ENCODE results near the gene SEMA7A.

Gene SEMA7A

DNA sequence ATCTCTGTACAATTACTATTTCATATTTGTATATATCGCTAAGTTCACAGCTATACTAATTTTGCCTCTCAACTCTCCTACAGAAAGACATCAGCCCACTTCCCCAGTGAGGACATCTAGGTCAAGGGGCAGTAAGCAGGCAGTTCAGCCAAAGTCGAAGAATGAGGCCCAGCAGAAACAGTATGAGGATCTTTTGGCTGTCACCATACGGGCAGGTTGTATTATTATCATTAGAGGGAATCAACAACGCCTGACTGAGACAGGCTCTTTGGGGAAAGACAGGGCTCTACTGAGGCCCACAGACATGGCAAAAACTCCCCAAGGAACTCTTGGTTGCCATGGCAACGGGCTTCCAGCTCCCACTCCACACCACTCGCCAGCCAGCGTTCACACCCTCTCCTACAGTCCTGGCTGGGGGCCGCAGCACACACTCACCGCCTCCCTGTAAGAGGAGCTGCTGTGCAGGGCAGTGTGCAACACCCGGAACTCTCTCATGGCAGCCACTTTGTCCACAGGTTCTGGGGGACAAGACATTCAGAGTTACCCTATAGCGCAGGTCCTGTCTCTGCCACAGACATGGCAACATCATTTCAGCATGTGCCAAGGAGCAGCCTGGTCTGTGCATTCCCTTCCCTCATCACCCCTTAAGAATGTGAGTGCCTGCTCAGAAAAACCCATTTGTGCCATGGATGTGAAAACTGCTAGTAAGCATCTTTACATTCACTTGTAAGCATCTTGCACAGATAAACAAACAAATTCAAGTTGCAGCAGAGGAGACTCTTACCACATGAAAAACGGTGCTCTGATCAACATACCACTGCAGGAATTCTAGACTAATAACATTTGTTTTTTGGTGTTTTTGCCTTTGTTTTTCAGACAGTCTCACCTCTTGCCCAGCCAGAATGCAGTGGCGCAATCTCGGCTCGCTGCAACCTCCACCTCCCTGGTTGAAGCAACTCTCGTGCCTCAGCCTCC is 18.4 kb upstream of the SEMA7A start:
- no peak for DNase-seq

GRCh38 chr15:74451322-74451721 is 17.6 kb upstream of the SEMA7A start:
- DNase-seq = no peak

DNA sequence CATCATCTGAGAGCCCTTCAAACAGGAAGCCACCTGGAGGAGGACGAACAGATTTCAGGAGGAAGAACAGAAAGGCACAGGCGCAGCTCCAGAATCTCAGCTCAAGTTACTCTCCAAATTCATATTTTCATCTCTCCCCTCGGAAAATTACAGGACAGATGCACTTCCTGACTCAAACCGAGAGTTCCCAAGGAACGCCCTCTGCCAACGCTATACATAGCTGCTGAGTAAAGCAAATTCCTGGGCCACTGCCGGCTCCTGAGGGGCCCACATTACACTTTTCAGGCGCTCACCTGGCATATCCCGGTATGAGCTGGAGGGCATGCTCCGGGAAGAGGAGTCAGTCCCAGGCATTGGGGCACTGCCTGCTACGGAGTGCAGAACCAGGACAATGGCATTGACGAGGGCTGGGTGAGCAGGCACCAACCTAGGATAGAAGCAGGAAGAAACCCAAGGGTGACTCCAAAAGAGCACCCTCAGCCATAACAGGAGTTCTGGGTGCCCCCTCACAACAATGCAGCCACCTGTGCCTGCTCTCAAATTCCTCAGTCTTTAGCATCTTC is 16.0 kb upstream of the SEMA7A start:
- DNase-seq = no peak

DNA sequence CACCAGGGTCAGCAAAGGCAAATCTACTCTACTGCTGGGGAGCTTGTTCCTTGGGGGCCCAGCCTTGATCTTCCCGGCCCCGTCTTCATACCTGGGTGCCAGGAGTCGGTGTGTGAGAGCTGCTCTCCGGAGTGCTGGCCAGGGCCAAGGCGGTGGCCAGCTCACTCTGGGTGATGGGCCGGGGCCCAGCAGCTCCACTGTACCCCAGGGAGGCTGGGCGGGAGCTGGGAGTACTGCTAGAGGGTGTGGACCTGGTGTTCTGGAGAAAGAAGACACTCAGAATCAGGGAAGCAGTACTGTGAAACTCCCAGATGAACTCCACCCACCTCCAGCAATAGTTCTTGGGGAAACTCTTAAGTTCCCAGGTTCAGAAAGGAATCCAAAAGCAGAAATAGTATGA is 15.3 kb upstream of the SEMA7A start:
- DNase-seq = no peak

DNA sequence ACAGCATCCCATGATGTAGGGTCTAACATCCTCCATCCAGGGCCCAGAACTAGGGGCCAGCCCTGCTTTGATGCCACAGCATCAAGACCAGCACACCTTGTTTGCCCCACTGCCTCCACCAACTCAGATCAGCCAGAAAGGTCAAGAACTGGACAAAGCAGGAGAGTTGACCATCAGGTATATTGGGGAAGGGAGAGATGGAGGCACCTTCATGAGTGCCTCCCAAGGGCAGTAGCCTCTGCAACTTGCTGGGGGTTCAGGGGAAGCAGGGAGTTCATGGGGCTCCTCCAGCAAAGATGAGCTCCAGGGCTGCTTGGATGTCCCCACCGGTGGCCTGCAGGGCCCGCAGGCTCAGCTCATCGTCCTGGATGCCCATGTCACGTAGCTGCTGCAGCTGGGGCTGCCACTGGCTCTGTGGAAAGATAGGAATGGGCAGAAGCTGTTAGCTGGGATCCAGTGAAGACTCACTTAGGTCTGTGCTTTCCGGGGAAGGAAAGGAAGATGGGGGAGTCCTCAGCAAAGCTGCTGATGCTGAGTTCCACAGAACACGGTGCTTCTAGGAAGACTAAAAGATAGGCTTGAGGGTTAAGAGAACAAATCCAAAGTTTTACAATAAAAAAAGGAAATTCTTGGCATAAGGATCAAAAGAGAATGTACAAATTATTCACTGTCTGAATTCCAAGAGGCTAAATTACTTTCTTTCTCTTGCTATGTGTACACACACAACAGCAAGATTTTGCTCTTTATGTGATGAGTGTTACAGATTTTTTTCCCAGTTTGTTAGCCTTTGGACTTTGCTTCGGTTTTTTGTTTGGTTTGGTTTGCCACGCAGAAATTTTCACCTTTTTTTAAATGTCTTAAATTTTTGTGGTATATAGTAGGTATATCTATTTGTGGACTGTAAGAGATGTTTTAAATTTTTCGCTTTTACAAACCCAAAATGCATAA is 12.3 kb upstream of the SEMA7A start:
- DNase-seq = no peak

DNA sequence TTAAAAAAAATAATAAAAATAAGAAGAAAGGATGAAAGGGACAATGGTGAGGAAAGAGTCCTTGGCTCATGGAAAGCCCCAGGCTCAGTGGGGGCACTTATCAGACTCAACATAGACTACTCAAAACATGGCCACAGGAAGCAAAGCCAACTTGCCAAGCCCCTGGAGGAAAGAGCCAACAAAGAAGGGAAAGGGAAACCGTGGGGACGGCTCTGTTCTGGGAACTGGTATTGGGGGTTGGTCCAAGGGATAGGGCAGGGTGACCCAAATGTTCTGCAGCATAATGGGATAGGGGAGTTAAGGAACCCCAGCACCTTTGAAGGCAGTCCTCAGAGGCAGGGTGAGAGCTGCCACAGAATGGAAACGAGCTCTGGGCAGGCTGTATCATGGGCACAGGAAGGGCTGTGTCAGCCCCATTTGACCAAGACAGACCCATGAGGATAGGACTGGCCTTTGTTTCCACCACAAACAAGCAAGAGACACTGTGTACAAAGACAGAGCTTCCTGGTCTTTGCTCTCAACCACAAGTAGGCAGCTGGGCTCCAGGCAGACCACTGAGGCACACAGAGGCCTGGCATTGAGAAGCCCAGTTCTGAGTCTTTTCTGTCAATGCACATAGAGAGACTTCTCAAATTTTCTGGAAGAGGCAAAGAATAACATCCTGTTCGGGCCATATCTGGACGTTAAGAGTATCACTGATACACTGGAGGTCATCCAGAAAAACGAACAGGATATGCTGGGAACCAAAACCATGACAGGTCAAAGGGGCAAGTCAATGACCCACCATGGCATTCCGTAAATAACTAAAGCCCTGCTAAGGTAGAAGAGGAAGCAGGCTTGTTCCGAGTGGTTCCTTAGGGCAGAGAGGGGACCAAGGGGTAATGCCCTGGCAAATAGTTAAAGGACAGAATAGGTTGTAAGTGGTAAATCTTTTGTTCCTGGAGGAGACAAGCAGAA is 10.6 kb upstream of the SEMA7A start:
- DNase-seq = no peak

DNA sequence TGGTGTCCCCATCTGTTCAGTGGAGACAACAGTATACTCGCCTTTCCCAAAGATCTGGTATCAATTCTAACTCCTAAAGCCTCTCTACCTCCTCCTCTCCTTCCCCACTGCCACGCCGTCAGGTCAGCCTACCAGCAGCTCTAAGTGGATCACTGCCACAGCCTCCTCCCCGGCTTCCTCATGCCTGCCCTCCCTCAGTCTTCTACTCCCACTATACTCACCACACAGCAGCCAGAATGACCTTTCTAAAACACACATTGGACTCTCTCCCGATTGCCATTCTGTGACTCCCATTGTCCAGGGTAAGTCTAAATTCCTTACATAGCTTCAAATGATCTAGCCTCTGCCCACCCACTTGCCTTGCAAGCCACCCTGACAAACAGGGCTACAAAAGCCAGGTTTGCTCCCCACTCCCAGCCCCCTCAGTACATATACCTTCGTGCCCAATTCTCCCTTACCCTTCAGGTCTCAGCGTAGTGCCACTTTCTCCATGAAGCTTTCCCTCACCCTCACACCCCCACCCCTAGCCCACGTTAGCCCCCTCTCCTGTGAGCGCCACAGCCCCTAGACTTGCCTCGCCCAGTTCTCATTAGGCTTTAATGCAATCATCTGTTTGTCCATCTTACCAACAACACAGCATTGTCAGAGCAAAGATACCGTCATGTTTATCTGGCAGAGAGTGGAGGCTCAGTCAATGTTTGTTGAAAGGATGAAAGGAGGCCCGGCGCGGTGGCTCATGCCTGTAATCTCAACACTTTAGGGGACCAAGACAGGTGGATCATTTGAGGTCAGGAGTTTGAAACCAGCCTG is 9.5 kb upstream of the SEMA7A start:
- no peak for DNase-seq

DNA sequence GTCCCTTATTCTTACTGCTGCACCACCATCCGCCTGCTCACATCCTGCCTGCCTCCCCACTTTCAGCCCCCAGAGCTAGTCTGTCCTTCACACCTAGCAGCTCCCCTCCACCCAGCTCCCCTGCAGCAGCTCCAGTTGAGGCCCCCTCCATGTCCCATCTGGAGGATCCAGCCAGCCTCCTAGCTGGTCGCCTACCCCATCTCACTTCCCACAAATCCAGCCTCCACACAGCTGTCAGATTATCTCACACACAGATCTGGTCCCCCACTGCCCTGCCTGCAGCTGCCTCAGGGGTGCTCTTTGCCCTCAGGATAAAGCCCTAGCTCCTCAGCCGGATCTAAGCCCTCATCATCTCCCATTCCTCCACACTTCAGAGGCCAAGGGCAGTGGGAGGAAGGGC is 8.8 kb upstream of the SEMA7A start:
- no peak for DNase-seq

DNA sequence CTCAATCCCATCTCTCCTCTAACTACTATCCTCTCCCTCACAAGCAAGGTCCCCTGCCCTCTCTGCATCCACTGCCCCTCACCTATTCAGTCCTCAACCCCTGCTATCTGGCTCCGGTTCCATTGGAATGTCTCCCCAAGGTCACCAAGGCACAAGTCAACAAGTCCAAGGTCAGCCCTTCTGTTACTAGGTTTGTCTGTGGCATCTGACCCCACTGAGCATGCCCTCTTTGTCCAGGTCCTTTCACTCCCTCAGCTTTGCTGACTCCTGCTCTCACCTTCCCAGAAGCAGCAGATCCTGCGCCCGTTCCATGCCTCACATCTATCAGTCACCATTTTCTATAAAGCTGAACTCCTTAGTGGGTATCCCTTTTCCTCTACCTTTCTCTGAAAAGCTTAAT is 8.3 kb upstream of the SEMA7A start:
- no peak for DNase-seq

GRCh38 chr15:74441248-74441941 is 7.6 kb upstream of the SEMA7A start:
- DNase-seq = no peak

DNA sequence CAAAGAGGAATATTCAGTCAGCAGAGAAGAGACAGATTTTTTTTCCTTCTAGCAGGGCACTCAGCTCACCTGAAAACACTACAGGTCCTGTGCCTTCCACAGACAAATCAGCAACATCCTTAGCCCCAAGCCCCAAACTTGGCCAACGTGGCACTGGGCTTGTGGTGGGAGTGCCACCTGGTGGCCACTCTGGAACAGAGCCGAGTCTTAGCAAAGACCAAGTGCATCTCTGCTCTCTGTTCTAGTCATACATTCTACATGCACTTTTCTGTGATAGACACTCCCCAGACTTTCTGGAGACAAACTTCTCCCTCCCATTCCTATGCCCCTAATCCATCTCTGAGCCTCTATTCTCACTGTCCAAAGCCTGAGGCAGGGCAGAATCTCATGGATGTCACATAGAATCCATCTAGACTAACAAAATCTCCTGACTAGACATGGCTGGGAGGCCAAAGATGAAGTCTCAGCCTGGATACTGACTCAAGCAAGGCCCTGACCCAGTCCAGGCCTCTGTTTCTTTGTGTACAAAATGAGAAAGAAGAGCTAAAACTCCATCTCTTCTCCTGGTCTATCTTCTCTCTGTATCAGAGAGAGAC is 5.1 kb upstream of the SEMA7A start:
- DNase-seq = peak; percentile 58

DNA sequence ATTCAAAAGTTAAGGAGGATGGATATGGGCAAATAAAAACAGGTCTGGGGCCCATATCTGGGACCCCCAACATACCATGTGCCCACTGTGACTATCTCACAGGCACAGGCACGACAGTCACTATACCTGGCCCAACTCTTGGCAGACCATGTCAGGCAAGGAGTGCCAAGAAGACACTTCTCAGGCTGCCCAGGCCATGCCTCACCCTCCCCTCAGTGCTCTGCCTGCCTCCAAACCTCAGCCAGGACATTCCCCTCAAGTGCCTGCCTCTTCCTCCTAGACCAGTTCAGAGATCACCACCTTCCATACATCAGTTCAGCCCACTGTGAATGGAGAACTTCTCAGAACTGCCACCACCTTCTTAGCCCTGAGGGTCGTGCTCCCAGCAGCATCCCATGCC is 4.4 kb upstream of the SEMA7A start:
- no peak for DNase-seq

DNA sequence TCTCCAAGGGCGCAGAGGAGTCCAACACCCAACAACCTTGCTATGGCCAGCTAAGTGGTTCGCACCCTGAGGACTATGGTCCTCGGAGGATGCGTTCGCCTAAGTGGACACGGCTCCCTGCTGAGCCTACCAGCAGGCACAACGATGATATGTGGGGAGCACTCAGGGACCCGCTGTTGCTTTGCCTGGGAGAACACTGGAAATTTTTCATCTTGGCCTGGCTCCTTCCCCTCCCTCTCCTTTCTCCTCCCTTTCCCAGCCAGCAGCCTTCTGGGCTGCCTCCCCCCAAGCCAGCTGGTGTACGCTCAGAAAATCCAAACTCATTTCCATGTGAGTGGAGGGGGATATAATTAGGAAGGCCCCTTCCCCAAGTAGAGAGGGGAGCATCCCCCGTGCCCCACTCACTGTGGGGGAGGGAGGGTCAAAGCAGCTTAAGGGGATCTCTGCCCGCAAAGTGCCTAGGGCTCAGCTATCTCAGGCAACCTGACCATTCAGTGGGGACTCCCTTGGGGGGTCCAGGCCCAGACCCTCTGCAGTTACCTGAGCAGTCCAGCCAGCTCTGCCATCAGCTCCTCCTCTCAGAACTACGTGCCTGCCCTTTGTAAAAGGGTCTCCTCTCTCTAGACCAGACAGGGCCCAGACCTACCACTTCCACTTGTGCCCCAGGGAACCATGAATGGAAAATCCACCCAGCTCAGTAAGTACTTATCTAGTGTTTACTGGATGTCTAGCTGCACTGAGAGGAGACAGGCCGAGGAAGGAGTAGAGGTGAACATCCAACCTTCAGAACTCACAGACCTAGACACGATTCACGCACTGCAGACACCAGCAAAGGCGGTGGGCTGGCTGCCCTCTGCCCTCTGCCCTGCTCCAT is 742 bp upstream of the SEMA7A start:
- DNase-seq = no peak

DNA sequence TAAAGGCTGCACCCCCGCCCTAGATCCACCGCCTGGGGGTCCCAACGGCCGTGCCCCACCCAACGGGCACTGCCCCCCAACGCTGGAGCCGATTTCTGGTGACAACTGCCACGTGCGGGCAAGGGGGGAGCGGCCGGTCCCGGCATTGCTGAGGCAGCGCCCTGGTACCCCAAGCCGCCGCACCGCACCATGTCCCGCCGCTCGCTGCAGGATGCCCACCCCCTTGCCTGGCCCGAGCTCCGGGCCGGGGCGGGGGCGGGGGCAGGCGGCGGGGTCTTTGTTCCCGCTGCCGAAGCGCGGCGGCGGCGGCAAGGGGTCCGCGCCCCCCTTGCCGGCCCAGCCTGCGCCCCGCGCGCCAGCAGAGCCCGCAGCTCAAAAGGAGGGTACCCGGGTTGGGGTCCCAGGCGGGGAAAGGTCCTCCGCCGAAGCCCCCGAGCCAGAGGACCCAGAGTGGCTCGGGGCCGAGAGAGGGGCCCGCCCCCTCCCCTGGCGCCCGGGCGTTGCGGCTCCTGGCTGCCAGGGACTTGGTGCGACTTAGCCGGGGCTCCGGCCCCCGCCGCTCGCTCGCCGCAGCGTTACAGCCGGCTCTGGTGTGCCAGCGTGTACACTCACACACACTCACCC is 678 bp downstream of the SEMA7A start:
- DNase-seq = no peak

DNA sequence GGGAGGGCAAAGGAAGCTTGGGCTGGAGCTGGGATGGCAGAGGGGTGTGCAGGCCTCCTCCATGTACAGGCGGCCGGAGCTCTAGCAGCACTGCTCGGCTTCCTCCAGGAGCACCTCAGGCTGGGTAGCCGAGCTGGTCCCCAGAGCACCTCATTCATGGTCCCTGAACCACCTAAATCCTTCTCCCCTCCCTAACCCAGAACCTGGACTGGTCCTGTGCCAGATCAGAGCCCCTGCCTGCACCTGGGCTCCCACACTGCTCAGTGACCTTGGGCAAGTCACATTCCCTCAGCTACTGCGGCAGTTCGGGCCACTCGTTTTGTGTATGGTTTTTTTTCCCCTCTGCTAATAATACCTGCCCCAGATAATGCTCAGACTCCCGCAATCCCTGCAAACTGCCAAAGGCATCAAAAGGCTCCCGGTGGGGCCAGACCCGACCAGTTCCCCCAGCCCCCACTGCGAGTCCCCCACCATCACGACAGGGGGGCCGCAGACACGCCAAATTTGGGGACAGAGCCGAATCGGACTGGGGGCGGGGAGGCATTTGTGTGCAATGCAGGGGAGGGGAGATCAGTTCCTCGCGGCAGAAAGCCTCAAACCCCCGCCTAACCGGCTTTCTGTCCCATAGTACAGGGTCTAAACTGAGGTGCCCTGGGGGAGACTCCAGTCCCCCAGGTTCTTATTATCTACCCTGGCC is 1.3 kb downstream of the SEMA7A start:
- DNase-seq = no peak

GRCh38 chr15:74431645-74432044 is 2.1 kb downstream of the SEMA7A start:
- no peak for DNase-seq

DNA sequence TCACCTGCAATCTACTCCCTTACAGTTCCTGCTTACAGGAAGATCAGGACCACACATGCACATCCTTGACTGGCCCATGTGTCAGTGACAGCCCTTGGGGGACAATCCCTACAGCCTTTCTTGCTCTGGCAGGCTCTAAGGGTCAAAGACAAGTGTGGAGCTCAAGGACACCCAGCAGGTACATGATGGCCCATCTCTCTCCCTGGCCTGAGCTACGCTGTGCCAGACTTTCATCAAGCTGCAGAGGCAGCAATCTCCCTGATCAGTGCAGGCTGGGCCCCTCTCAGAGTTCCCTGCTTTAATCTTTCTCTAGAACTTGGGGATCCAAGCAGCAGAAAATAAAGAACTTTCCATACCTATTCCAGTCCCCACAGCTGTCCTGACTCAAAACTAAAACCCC is 2.6 kb downstream of the SEMA7A start:
- no peak for DNase-seq

GRCh38 chr15:74430510-74430951 is 3.2 kb downstream of the SEMA7A start:
- DNase-seq = no peak
